SW480 (cell line): ENCODE results near the gene COQ9.
"Not testable (repeated sequence)": the region's sequence is repeated elsewhere in the genome, so short reads cannot be mapped to it uniquely, and the experiment has no call there.

Experiments
- DNase-seq: peaks from one replicate; pipeline ENCODE4 v3.0.0-alpha.2; 2016; ENCODE audit warnings: low spot score

The COQ9 gene

GRCh38 chr16:57447186-57447962 is at the start of gene COQ9, which contains the start of gene CIAPIN1:
TSS of gene COQ9 (plus strand) at chr16:57447479. CDS start at chr16:57447506, 27 bp downstream.
TSS of gene CIAPIN1 (minus strand) at chr16:57447385. CDS start at chr16:57440928, 6,457 bp downstream.
- peak; percentile 87 for DNase-seq

GRCh38 chr16:57397493-57397892 is 49.8 kb upstream of the COQ9 start:
- DNase-seq, result not testable (repeated sequence)

GRCh38 chr16:57401943-57402640 is 45.2 kb upstream of the COQ9 start:
- no peak for DNase-seq

GRCh38 chr16:57403965-57404817 is 43.1 kb upstream of the COQ9 start, which contains the start of gene CCL17:
TSS of gene CCL17 (plus strand) at chr16:57404767. CDS start at chr16:57413933, 9,166 bp downstream.
- DNase-seq, result no peak

GRCh38 chr16:57405097-57405496 is 42.2 kb upstream of the COQ9 start:
- no peak for DNase-seq

GRCh38 chr16:57406881-57407280 is 40.4 kb upstream of the COQ9 start:
- no peak for DNase-seq

GRCh38 chr16:57407521-57408353 is 39.5 kb upstream of the COQ9 start:
- no peak for DNase-seq

GRCh38 chr16:57409065-57409464 is 38.2 kb upstream of the COQ9 start:
- DNase-seq, result no peak

GRCh38 chr16:57409870-57410587 is 37.2 kb upstream of the COQ9 start:
- DNase-seq, result no peak

- no peak for DNase-seq
Observed at GRCh38 chr16:57411362-57411976, 35.8 kb upstream of the COQ9 start.

- no peak for DNase-seq
Observed at GRCh38 chr16:57412584-57412983, 34.7 kb upstream of the COQ9 start.

- no peak for DNase-seq
Observed at GRCh38 chr16:57413301-57413730, 34.0 kb upstream of the COQ9 start.

GRCh38 chr16:57413733-57414132 is 33.5 kb upstream of the COQ9 start:
- DNase-seq, result no peak

GRCh38 chr16:57416084-57416483 is 31.2 kb upstream of the COQ9 start:
- no peak for DNase-seq

- DNase-seq, result no peak
Observed at GRCh38 chr16:57419506-57419905, 27.8 kb upstream of the COQ9 start.

GRCh38 chr16:57422026-57422944 is 25.0 kb upstream of the COQ9 start:
- peak; percentile 56 for DNase-seq

- no peak for DNase-seq
Observed at GRCh38 chr16:57423152-57423551, 24.1 kb upstream of the COQ9 start.

GRCh38 chr16:57424583-57424982 is 22.7 kb upstream of the COQ9 start:
- no peak for DNase-seq

- DNase-seq, result no peak
Observed at GRCh38 chr16:57426356-57426755, 20.9 kb upstream of the COQ9 start.
